Measurements from ENCODE around the gene ANO6. TPM values are rescaled to one million over a fixed set of nuclear protein-coding genes. Genes with fewer than 3 reads are reported as not detected.

ANO6 gene
- polyA plus RNA-seq, 2 donors, result 2.6 to 6.9 TPM

GRCh38 chr12:45208604-45209487 is 7.0 kb upstream of the ANO6 start:
- Histone ChIP-seq H3K9me3 (ENCODE audit: control insufficient read depth in 2 of 2, insufficient read depth in 1 of 2, low read depth in 1 of 2, low read length in 1 of 2) (no peaks in the 10 kb centered on the region), H3K27me3 (ENCODE audit: control insufficient read depth in 1 of 2, insufficient read depth in 2 of 2, low read length in 2 of 2) (no peaks in the 10 kb centered on the region), H3K27ac (ENCODE audit: low read depth in 2 of 2, low read length in 1 of 2) (no peak overlapping the region), H3K4me1 (ENCODE audit: control insufficient read depth in 2 of 2, insufficient read depth in 2 of 2, low read length in 1 of 2) (no peaks in the 10 kb centered on the region), H3K36me3 (ENCODE audit: control insufficient read depth in 2 of 2, insufficient read depth in 2 of 2, low read length in 1 of 2) (no peaks in the 10 kb centered on the region), H3K4me3 (ENCODE audit: low read depth in 1 of 2, low read length in 2 of 2) (no peak overlapping the region)
- WGBS, 2 donors, result 81 to 83% methylated on average over 9 of the region's 9 CpGs

GRCh38 chr12:45209784-45210183 is 6.1 kb upstream of the ANO6 start:
- WGBS, 2 donors, result 97 to 99% methylated on average over 2 of the region's 2 CpGs
- Histone ChIP-seq H3K4me1 (ENCODE audit: control insufficient read depth in 2 of 2, insufficient read depth in 2 of 2, low read length in 1 of 2) (no peaks in the 10 kb centered on the region), H3K9me3 (ENCODE audit: control insufficient read depth in 2 of 2, insufficient read depth in 1 of 2, low read depth in 1 of 2, low read length in 1 of 2) (no peaks in the 10 kb centered on the region), H3K36me3 (ENCODE audit: control insufficient read depth in 2 of 2, insufficient read depth in 2 of 2, low read length in 1 of 2) (no peaks in the 10 kb centered on the region), H3K27ac (ENCODE audit: low read depth in 2 of 2, low read length in 1 of 2) (no peak overlapping the region), H3K27me3 (ENCODE audit: control insufficient read depth in 1 of 2, insufficient read depth in 2 of 2, low read length in 2 of 2) (no peaks in the 10 kb centered on the region), H3K4me3 (ENCODE audit: low read depth in 1 of 2, low read length in 2 of 2) (no peak overlapping the region)

GRCh38 chr12:45212064-45212463 is 3.8 kb upstream of the ANO6 start:
- Histone ChIP-seq H3K36me3 (ENCODE audit: control insufficient read depth in 2 of 2, insufficient read depth in 2 of 2, low read length in 1 of 2) (no peaks in the 10 kb centered on the region), H3K4me3 (ENCODE audit: low read depth in 1 of 2, low read length in 2 of 2) (no peak overlapping the region), H3K4me1 (ENCODE audit: control insufficient read depth in 2 of 2, insufficient read depth in 2 of 2, low read length in 1 of 2) (no peaks in the 10 kb centered on the region), H3K27me3 (ENCODE audit: control insufficient read depth in 1 of 2, insufficient read depth in 2 of 2, low read length in 2 of 2) (no peaks in the 10 kb centered on the region), H3K9me3 (ENCODE audit: control insufficient read depth in 2 of 2, insufficient read depth in 1 of 2, low read depth in 1 of 2, low read length in 1 of 2) (no peaks in the 10 kb centered on the region), H3K27ac (ENCODE audit: low read depth in 2 of 2, low read length in 1 of 2) (no peak overlapping the region)
- WGBS, 2 donors, result 96 to 97% methylated on average over 1 of the region's 1 CpG

GRCh38 chr12:45213107-45213506 is 2.8 kb upstream of the ANO6 start:
- Histone ChIP-seq H3K9me3 (ENCODE audit: control insufficient read depth in 2 of 2, insufficient read depth in 1 of 2, low read depth in 1 of 2, low read length in 1 of 2) (no peaks in the 10 kb centered on the region), H3K27me3 (ENCODE audit: control insufficient read depth in 1 of 2, insufficient read depth in 2 of 2, low read length in 2 of 2) (no peaks in the 10 kb centered on the region), H3K4me1 (ENCODE audit: control insufficient read depth in 2 of 2, insufficient read depth in 2 of 2, low read length in 1 of 2) (no peaks in the 10 kb centered on the region), H3K27ac (ENCODE audit: low read depth in 2 of 2, low read length in 1 of 2) (no peak overlapping the region), H3K36me3 (ENCODE audit: control insufficient read depth in 2 of 2, insufficient read depth in 2 of 2, low read length in 1 of 2) (no peaks in the 10 kb centered on the region), H3K4me3 (ENCODE audit: low read depth in 1 of 2, low read length in 2 of 2) (no peak overlapping the region)
- WGBS, 2 donors, result 96 to 97% methylated on average over 1 of the region's 1 CpG

- H3K4me1 ChIP-seq (ENCODE audit: control insufficient read depth in 2 of 2, insufficient read depth in 2 of 2, low read length in 1 of 2), result peaks cover 0 to 2% of the 10 kb centered on the region in 2 donors
- H3K27me3 ChIP-seq (ENCODE audit: control insufficient read depth in 1 of 2, insufficient read depth in 2 of 2, low read length in 2 of 2), result no peaks in the 10 kb centered on the region
- no peaks in the 10 kb centered on the region for H3K9me3 ChIP-seq (ENCODE audit: control insufficient read depth in 2 of 2, insufficient read depth in 1 of 2, low read depth in 1 of 2, low read length in 1 of 2)
- no peak overlapping the region for H3K4me3 ChIP-seq (ENCODE audit: low read depth in 1 of 2, low read length in 2 of 2)
- H3K36me3 ChIP-seq (ENCODE audit: control insufficient read depth in 2 of 2, insufficient read depth in 2 of 2, low read length in 1 of 2), result no peaks in the 10 kb centered on the region
- H3K27ac ChIP-seq (ENCODE audit: low read depth in 2 of 2, low read length in 1 of 2), result no peak overlapping the region
These were observed 1.8 kb upstream of the ANO6 start for GRCh38 chr12:45214071-45214470.

GRCh38 chr12:45214749-45215418 is 1.0 kb upstream of the ANO6 start:
- Histone ChIP-seq H3K9me3 (ENCODE audit: control insufficient read depth in 2 of 2, insufficient read depth in 1 of 2, low read depth in 1 of 2, low read length in 1 of 2) (no peaks in the 10 kb centered on the region), H3K4me1 (ENCODE audit: control insufficient read depth in 2 of 2, insufficient read depth in 2 of 2, low read length in 1 of 2) (peaks cover 2 to 5% of the 10 kb centered on the region in 2 donors), H3K36me3 (ENCODE audit: control insufficient read depth in 2 of 2, insufficient read depth in 2 of 2, low read length in 1 of 2) (no peaks in the 10 kb centered on the region), H3K27me3 (ENCODE audit: control insufficient read depth in 1 of 2, insufficient read depth in 2 of 2, low read length in 2 of 2) (no peaks in the 10 kb centered on the region), H3K4me3 (ENCODE audit: low read depth in 1 of 2, low read length in 2 of 2) (peak overlapping the region; percentile 77 to 83), H3K27ac (ENCODE audit: low read depth in 2 of 2, low read length in 1 of 2) (peak overlapping the region; percentile 95 to 97)
- WGBS, 2 donors, result 18 to 20% methylated on average over 11 of the region's 11 CpGs

GRCh38 chr12:45216230-45216982 is 511 bp downstream of the ANO6 start:
- H3K4me1 ChIP-seq (ENCODE audit: control insufficient read depth in 2 of 2, insufficient read depth in 2 of 2, low read length in 1 of 2), result peaks cover 2 to 5% of the 10 kb centered on the region in 2 donors
- H3K36me3 ChIP-seq (ENCODE audit: control insufficient read depth in 2 of 2, insufficient read depth in 2 of 2, low read length in 1 of 2), result no peaks in the 10 kb centered on the region
- H3K4me3 ChIP-seq (ENCODE audit: low read depth in 1 of 2, low read length in 2 of 2), result peak overlapping the region; percentile 77 to 83
- H3K9me3 ChIP-seq (ENCODE audit: control insufficient read depth in 2 of 2, insufficient read depth in 1 of 2, low read depth in 1 of 2, low read length in 1 of 2), result no peaks in the 10 kb centered on the region
- no peaks in the 10 kb centered on the region for H3K27me3 ChIP-seq (ENCODE audit: control insufficient read depth in 1 of 2, insufficient read depth in 2 of 2, low read length in 2 of 2)
- 0 to 1% methylated on average over 70 of the region's 70 CpGs for WGBS, 2 donors
- H3K27ac ChIP-seq (ENCODE audit: low read depth in 2 of 2, low read length in 1 of 2), result peak overlapping the region; percentile 95 to 97

GRCh38 chr12:45216983-45217485 is 1.1 kb downstream of the ANO6 start:
- Histone ChIP-seq H3K9me3 (ENCODE audit: control insufficient read depth in 2 of 2, insufficient read depth in 1 of 2, low read depth in 1 of 2, low read length in 1 of 2) (no peaks in the 10 kb centered on the region), H3K4me1 (ENCODE audit: control insufficient read depth in 2 of 2, insufficient read depth in 2 of 2, low read length in 1 of 2) (peaks cover 2 to 5% of the 10 kb centered on the region in 2 donors), H3K36me3 (ENCODE audit: control insufficient read depth in 2 of 2, insufficient read depth in 2 of 2, low read length in 1 of 2) (no peaks in the 10 kb centered on the region), H3K4me3 (ENCODE audit: low read depth in 1 of 2, low read length in 2 of 2) (peak overlapping the region; percentile 77 to 83), H3K27me3 (ENCODE audit: control insufficient read depth in 1 of 2, insufficient read depth in 2 of 2, low read length in 2 of 2) (no peaks in the 10 kb centered on the region), H3K27ac (ENCODE audit: low read depth in 2 of 2, low read length in 1 of 2) (peak overlapping the region; percentile 95 to 97)
- 7% methylated on average over 9 of the region's 9 CpGs for WGBS, 2 donors

GRCh38 chr12:45217846-45218245 is 2.0 kb downstream of the ANO6 start:
- peaks cover 2 to 5% of the 10 kb centered on the region in 2 donors for H3K4me1 ChIP-seq (ENCODE audit: control insufficient read depth in 2 of 2, insufficient read depth in 2 of 2, low read length in 1 of 2)

More at GRCh38 chr12:45217846-45218245, 2.0 kb downstream of the ANO6 start:
- Histone ChIP-seq H3K4me3 (ENCODE audit: low read depth in 1 of 2, low read length in 2 of 2) (peak overlapping the region in 1 of 2 donors; percentile 77), H3K36me3 (ENCODE audit: control insufficient read depth in 2 of 2, insufficient read depth in 2 of 2, low read length in 1 of 2) (no peaks in the 10 kb centered on the region), H3K27me3 (ENCODE audit: control insufficient read depth in 1 of 2, insufficient read depth in 2 of 2, low read length in 2 of 2) (no peaks in the 10 kb centered on the region), H3K27ac (ENCODE audit: low read depth in 2 of 2, low read length in 1 of 2) (no peak overlapping the region), H3K9me3 (ENCODE audit: control insufficient read depth in 2 of 2, insufficient read depth in 1 of 2, low read depth in 1 of 2, low read length in 1 of 2) (no peaks in the 10 kb centered on the region)
- 23% methylated on average over 2 of the region's 2 CpGs for WGBS, 2 donors

Measured in esophagus (tissue), 2 donors.